HG02571 (cell line): ENCODE results near the gene VAMP8.
"Not testable (repeated sequence)": the region's sequence is repeated elsewhere in the genome, so short reads cannot be mapped to it uniquely, and the experiment has no call there.

Experiments used
- ATAC-seq: cut with Tn5 transposase; IDR thresholded peaks from one replicate; pipeline ENCODE4 v1.9.1; 2021; ENCODE audit warnings: mild to moderate bottlenecking, moderate library complexity; ENCODE audit not compliant: unreplicated experiment

VAMP8 gene

GRCh38 chr2:85615413-85615728, 38.0 kb downstream of the VAMP8 start:
- ATAC-seq = no peak

- not testable (repeated sequence) for ATAC-seq
Observed at GRCh38 chr2:85617723-85618122, 40.3 kb downstream of the VAMP8 start.

GRCh38 chr2:85619617-85620016, 42.2 kb downstream of the VAMP8 start:
- ATAC-seq = no peak

GRCh38 chr2:85621338-85621737, 44.0 kb downstream of the VAMP8 start:
- ATAC-seq = no peak

- no peak for ATAC-seq
Observed at GRCh38 chr2:85623991-85624390, 46.6 kb downstream of the VAMP8 start.

GRCh38 chr2:85628658-85629057, 51.3 kb downstream of the VAMP8 start:
- ATAC-seq = no peak

GRCh38 chr2:85631316-85631715, 53.9 kb downstream of the VAMP8 start:
- no peak for ATAC-seq
